Left forelimb (tissue), 1 donor: ENCODE data around the gene DMAC2.
A peak's percentile ranks its signal among the peaks of the same experiment; 100 is the strongest.
"Not testable (repeated sequence)": the region's sequence is repeated elsewhere in the genome, so short reads cannot be mapped to it uniquely, and the experiment has no call there.

Experiments
- DNase-seq: peaks from one replicate; pipeline ENCODE4 v3.0.0-alpha.2; 2018; ENCODE audit warnings: low spot score

Gene DMAC2

GRCh38 chr19:41442473-41443355 lies 3.0 kb upstream of the DMAC2 start, which contains the start of gene ERICH4:
Gene ERICH4, plus strand, starts transcription at chr19:41443156. Its CDS starts 14 bp downstream, at chr19:41443170.
- no peak for DNase-seq

- no peak for DNase-seq
These were observed 1.7 kb upstream of the DMAC2 start for GRCh38 chr19:41441321-41441945.

- DNase-seq: no peak
These were observed 1.7 kb downstream of the DMAC2 start for GRCh38 chr19:41437944-41438574.

DNA sequence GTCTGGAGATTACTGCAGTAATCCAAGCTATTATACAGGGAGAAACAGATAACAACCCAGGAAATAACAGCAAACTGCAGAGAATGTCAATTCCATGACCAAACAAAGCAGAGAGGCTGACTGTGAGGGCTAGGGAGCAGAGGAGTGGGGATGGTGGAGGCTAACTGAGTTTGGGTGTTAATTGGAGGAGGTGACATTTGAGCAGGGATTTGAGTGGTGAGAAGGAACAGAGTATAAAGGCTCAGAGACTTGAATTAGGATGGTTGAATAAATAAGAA lies 3.1 kb downstream of the DMAC2 start:
- DNase-seq: no peak

GRCh38 chr19:41435936-41436673 lies 3.6 kb downstream of the DMAC2 start:
- no peak for DNase-seq

GRCh38 chr19:41435376-41435775 lies 4.3 kb downstream of the DMAC2 start:
- not testable (repeated sequence) for DNase-seq

- no peak for DNase-seq
These were observed 5.3 kb downstream of the DMAC2 start for GRCh38 chr19:41434450-41434849.

- no peak for DNase-seq
These were observed 6.5 kb downstream of the DMAC2 start for GRCh38 chr19:41433171-41433570.

DNA sequence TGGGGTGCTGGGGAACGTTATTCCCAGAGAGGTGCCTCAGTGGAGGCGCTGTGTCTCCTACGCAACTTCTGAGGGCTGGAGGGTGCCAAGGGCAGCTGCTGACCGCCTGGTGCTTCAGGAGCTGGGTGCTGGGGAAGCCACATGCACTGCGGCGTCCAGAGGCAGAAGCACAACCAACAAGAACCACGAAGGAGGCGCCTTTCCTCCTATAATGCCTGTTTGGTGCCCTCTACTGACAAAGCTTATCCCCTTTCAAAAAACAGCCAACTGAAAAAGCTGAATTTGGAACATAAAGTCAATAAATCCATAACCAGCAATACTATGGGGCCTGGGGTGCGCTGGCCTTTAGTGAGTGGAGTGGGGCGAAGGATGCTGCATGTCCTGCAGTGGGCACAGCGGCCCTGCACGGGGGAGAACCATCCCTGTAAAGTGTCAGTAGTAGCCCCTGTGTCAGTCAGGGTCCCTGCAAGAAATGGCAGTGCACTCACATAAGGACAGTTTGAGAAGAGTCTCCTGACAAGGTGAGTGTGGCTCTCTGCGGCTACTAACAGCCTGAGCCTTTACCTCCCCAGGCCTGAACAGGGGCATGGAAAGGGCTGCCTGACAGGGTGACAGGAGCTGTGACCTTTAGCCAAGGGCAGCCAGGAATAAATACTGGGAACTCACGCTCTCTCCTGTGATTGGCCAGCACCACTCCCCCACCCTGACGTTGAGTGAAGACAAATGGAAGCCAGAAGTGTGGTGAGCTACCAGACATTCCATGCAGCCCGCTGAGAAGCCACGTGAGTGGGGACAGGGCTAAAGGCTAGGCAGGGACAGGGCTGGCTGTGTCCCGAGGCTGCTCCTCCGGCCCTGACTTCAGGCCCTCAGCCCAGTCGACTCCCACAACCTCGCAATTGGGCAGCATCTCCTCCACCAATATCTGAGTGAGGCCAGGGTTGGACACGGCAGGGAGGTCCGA lies 8.0 kb downstream of the DMAC2 start:
- no peak for DNase-seq

- no peak for DNase-seq
These were observed 8.8 kb downstream of the DMAC2 start for GRCh38 chr19:41430922-41431321.

- DNase-seq: no peak
These were observed 11.2 kb downstream of the DMAC2 start for GRCh38 chr19:41428481-41428859.

DNA sequence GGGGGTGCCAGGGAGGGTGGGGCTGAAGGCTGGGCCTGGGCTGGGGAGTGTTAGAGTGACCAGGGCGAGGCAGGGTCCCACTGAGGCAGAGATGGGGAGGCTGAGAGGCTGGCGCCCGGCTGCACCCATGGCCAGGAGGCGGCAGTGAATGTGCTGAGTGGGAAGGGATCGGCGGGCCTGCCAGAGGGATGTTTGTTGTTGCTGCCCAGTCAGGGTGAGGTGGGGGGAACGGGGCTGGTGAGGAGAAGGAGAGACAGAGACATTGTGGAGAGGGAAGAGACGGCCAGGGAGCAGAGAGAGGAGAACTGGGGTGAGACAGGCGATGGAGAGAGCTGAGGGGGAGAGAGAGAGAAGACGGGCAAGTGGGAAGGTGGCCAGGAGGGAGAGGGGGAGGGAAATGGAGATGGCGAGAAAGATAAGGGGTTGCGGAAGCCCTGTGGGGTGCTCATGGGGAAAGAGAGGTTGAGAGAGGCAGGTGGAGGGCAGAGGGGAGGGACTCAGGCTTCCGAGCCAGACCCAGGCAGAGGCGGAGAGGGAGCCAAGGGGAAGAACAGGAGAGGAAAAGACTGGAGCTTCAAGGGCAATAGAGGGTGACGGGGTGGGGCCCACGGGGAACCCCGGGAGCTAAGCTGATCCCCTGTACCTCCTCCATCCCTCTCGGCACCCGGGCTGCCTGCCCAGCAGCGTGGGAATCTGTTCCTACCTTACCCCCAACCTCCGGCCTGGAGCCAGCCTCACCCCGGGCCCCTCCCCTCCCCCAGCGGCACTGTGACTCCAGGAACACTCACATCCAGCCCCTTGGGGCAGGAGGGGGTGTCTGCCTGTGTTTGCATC lies 11.8 kb downstream of the DMAC2 start:
- no peak for DNase-seq

- peak; percentile 83 for DNase-seq
These were observed 12.6 kb downstream of the DMAC2 start, which contains the start of gene B3GNT8 for GRCh38 chr19:41426952-41427646. Gene B3GNT8, minus strand, starts transcription at chr19:41427374. Its CDS starts 596 bp downstream, at chr19:41426778.

DNA sequence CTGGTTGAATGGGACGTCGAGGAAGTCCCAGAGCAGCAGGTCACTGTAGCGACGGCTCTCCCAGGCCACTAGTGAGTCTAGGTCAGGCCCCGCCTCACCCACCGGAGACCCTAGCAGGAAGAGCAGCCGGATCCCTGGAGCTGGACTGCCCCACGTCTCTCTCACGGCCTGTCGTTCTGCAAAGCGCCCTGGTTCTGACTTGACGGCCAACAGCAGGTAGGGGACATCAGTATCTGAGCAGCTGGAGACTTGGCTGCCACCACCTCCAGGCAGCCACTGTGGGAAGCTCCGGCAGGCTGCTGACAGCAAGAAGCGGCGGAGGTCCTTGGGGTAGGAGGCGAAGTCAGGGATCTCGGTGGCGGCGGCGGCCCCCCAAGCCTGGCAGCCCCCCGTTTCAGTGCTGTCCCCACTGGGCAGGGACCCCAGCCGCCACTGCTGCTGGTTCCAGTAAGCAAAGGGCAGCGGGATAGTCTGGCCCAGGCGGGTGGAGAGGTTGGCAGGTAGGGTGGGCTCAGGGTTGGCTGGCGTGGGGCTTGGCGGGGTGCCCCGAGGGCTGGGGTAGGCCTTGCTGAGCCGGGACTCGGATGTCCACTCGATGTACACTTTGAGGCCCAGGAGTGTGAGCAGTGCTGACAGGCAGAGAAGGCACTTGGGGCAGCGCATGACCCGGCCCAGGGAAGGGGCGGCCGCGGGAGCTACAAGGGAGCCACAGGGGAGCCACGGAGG lies 13.4 kb downstream of the DMAC2 start:
- no peak for DNase-seq

DNA sequence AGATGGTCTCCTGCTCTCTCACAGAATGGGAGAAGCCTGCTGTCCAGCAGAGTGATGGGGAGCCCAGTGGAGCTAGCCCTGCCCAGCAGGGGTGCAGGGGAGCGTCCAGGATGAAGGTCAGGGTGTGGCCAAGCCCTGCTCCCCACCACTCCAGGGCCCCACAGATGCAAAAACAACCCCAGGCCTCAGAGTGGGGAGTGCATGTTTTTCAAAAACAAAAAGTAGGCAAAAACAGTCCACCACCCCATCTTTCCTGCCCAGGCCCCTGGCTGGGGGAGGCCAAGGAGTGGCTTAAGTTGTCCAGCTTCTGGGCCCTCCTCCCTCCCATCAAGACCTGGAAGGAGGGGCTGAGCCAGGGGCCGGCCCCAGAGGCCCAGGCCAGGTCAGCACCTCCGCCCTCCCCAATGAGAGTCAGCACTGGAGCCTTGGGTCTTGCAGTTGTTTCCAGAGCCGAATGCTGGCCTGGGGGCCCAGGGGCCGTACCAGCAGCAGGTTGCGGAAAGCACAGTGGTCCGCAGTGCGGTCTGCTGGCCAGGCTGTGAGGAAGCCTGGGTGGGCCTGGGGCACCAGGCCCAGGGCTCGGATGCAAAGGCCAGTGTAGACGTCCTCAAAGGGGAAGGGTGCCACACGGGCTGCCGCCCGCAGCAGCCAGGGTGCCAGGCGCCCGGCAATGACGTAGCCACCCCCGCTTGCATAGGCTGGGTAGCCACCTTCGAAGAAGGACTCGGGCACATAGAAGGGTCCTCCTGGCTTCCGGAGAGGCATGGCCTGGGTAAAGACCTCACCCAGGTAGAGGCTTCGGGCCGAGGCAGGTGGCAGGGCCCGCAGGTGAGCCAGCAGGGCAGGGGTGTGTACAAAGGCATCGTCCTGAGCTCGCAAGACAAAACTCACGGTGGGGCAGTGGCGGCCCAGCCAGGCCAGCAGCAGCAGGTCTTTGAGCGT lies 14.3 kb downstream of the DMAC2 start:
- DNase-seq: no peak

DNA sequence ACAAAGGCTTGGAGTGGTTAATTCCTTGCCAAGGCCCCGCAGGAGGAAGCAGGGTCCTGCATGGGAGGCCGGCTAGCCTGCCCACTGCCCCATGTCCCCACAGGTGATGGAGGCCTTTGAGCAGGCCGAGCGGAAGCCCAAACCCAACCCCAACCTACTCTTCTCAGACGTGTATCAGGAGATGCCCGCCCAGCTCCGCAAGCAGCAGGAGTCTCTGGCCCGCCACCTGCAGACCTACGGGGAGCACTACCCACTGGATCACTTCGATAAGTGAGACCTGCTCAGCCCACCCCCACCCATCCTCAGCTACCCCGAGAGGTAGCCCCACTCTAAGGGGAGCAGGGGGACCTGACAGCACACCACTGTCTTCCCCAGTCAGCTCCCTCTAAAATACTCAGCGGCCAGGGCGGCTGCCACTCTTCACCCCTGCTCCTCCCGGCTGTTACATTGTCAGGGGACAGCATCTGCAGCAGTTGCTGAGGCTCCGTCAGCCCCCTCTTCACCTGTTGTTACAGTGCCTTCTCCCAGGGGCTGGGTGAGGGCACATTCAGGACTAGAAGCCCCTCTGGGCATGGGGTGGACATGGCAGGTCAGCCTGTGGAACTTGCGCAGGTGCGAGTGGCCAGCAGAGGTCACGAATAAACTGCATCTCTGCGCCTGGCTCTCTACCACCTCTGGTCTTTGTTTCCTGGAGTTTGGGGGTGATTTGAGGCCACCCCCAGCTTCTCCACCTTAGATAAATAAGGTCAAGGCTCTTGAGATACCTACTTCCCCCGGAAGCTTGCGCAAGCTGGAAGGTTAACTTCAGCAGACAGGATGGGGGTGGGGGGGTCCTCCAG lies 15.2 kb downstream of the DMAC2 start:
- no peak for DNase-seq

GRCh38 chr19:41422955-41423354 lies 16.8 kb downstream of the DMAC2 start:
- no peak for DNase-seq
